Kidney capillary endothelial cell (primary cell): ENCODE measurements around the gene FFAR4.

Source experiments
- DNase-seq: peaks from one replicate; pipeline ENCODE4 v3.0.0-alpha.2; 2018; ENCODE audit warnings: low spot score

The FFAR4 gene

GRCh38 chr10:93572606-93573005 is 6.1 kb downstream of the FFAR4 start:
- no peak for DNase-seq

- no peak for DNase-seq
Measured at GRCh38 chr10:93573051-93573909, 6.8 kb downstream of the FFAR4 start.

GRCh38 chr10:93573924-93574323 is 7.5 kb downstream of the FFAR4 start:
- no peak for DNase-seq

- no peak for DNase-seq
Measured at GRCh38 chr10:93576888-93577287, 10.4 kb downstream of the FFAR4 start.

GRCh38 chr10:93577565-93577964 is 11.1 kb downstream of the FFAR4 start:
- DNase-seq = no peak

DNA sequence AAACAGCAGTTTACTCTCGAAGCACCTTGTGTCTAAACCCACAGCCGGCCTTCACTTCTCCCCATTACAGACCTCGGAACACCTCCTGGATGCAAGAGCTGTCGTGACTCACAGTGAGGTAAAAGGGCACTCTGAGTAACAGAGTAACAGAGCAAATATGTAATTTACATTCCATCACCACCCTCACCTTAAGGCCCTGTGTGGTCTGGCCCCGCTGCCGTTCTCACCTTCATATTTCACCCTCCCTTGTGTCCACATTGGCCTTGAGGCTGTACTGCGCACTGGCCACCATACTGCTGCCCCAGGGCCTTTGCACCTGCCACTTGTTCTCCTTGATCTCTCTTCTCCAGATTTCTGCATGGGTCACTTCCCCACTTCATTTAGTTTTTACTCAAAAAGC is 12.6 kb downstream of the FFAR4 start:
- DNase-seq = no peak

DNA sequence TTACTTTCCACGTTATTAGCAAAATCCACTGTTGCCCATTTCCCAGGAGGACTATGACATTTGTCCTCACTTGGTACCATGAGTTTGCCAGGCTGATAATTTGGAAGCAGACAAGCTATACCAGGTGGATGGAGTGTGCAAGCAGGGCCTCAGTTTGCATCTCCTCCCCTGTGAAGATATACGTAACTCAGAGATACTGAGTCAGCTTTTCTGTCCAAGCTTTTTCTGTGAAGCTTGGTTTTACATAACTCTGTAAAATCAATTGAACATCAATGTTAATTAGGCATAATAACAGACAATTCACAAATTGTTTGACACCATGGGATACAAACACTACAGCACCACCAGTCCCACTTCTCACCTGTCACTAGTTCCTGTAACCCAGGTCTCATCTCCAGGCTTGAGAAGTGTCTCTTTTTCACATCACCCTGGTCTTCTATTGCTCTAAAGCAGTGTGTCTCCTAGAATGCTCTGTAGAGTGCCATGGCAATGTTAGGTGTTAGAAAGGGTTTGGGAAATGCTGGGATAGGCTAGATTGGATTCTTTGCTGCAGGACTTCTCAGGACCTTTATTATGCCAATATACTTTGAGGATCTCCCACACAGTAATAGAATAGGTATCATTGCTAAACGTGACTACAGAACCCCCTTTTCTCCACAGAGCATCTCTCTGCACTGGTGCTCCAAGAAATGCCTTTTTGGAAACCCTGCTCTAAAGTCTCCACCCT is 13.7 kb downstream of the FFAR4 start:
- no peak for DNase-seq

GRCh38 chr10:93580828-93581227 is 14.4 kb downstream of the FFAR4 start:
- DNase-seq = no peak

- DNase-seq = no peak
Measured at GRCh38 chr10:93584445-93584844, 18.0 kb downstream of the FFAR4 start.

- DNase-seq = no peak
Measured at GRCh38 chr10:93589648-93590562, 23.4 kb downstream of the FFAR4 start.

GRCh38 chr10:93590638-93591037 is 24.2 kb downstream of the FFAR4 start:
- DNase-seq = no peak

- no peak for DNase-seq
Measured at GRCh38 chr10:93591065-93591808, 24.8 kb downstream of the FFAR4 start.

DNA sequence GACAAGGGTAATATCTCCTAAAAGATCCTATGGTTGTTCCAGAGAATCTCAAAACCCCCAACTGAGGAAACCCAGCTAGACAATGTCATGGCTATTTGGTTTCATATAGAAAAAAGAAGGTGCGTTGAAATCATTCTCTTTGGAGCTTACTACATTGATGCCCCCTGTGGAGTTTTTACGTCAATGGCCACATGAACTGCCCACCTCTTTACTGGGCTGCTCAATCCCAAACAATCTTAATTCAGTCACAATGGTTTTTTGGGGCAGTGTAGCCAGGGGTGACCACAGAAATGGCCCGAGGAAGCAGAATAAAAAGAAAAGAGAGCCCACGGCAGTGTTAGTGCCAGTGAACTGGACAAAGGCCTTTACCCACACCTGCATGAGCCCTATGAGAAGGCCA is 26.8 kb downstream of the FFAR4 start:
- DNase-seq = no peak

DNA sequence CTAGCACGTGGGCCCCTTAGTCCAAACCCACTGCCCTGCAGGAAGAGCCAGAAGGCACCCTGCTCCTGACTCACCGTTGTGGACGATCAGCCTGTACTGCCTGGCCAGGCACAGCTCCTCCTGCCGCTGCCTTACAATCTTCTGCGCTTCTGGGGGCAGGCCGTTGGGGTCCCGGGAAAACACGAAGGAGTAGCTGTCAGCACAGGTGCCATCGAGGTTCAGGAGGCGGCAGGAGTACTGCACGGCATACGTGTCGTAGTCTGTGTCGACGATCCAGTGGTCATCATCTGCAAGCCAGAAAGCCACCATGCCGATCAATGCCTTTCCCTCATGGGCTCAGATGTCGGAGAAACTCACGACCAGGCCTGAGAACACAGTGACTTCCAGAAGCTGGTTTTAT is 27.3 kb downstream of the FFAR4 start:
- no peak for DNase-seq

GRCh38 chr10:93594518-93594917 is 28.1 kb downstream of the FFAR4 start:
- DNase-seq = no peak

- DNase-seq = no peak
Measured at GRCh38 chr10:93595378-93596161, 29.1 kb downstream of the FFAR4 start.

DNA sequence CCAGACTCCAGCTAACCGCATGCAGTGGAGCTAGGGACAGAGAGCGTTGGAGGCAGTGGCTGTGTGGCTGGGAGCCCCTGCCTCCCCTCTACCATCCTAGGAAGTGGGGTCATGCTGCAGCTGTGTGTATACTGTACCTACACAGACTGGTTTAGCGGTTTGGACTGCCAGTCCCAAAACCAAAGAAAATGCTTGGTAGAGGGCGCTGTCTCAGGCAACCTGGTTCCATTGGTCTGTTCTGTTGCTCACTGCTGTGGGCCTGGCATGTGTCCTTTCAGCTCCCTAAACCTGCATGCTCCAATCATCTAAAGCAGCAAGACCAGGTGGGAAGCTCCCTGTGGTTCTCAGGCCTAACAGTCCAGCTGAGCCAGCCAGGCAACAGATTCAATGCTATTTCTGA is 30.1 kb downstream of the FFAR4 start:
- no peak for DNase-seq

DNA sequence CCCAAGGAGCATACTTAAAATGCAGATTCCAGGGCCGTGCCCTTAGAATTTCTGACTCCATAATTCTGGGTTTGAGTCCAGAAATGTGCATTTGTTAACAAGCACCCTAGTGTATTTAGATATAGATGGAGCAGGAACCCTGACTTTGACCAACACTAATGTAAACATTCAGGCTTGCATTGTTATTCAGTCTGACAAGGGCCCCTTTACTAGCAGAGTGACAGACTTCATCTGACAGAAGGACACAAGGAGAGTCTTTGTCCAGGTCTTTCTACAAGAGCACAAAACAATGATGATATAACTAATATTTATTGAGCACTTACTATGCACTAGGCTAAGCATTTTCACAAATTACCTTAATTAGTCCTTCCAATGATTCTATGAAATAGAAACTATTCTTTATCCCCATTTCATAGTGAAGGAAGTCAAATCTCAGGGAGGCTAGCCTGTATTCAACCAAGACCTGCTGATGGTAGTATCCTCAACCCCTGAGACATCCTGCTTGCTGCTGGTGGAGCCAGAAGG is 30.7 kb downstream of the FFAR4 start:
- DNase-seq = no peak

- DNase-seq = no peak
Measured at GRCh38 chr10:93598157-93598556, 31.7 kb downstream of the FFAR4 start.

DNA sequence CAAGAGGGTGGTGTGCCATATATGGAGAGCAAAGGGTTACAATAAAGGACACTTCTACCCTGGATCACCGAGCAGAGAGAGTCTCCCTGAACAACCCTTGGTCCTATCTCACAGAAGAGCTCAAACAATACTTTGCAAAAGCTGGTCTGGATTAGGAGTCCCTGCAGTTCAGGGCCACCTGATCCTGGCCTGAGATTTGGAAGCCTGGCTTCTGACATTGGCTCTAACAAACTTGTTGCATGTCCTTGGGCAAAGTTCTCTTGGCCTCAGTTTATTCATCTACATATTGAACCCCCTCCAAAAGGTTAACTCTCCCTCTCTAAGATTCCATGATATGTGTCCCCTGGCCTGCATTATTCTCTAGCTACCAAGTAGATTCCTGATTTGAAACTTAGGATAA is 32.9 kb downstream of the FFAR4 start:
- no peak for DNase-seq

GRCh38 chr10:93599778-93600177 is 33.3 kb downstream of the FFAR4 start:
- DNase-seq = no peak
